NB4 (cell line): ENCODE data around the gene KCNJ5.

Source experiments
- MYC ChIP-seq: IDR thresholded peaks from 2 replicates; pipeline ENCODE4 v1.6.1; 2011; ENCODE audit warnings: low read depth, low read length
- POLR2A ChIP-seq: IDR thresholded peaks from 2 replicates; pipeline ENCODE4 v1.6.1; 2011; ENCODE audit warnings: mild to moderate bottlenecking; ENCODE audit not compliant: insufficient read length; ENCODE audit errors: extremely low read depth
- TF ChIP-seq, protein P1 (sequence below): IDR thresholded peaks from one replicate; pipeline ENCODE4 v1.5.1; 2012; ENCODE audit warnings: low read depth, low read length

DNA sequence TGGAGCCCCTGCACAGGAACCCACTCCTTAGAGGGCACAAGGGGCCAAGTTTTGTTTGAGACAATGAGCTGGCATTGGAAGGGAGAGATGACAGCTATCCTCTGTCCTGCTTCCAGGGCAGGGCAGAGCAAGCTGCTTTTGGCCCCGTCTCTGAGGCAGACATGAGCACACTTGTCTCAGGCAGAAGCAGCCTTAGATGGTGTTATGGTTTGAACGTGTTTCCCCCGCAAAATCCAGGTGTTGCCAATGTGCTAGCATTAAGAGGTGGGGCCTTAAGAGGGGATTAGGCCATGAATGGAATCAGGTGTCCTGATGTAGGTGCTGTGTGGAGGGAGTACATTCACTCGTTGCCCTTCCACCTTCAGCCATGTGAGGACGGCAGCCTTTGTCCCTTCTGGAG, 49.0 kb downstream of the KCNJ5 start:
- TF ChIP-seq POLR2A (no peak), MYC (no peak)
- TF ChIP-seq, protein P1, sequence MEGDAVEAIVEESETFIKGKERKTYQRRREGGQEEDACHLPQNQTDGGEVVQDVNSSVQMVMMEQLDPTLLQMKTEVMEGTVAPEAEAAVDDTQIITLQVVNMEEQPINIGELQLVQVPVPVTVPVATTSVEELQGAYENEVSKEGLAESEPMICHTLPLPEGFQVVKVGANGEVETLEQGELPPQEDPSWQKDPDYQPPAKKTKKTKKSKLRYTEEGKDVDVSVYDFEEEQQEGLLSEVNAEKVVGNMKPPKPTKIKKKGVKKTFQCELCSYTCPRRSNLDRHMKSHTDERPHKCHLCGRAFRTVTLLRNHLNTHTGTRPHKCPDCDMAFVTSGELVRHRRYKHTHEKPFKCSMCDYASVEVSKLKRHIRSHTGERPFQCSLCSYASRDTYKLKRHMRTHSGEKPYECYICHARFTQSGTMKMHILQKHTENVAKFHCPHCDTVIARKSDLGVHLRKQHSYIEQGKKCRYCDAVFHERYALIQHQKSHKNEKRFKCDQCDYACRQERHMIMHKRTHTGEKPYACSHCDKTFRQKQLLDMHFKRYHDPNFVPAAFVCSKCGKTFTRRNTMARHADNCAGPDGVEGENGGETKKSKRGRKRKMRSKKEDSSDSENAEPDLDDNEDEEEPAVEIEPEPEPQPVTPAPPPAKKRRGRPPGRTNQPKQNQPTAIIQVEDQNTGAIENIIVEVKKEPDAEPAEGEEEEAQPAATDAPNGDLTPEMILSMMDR, result no peak
